Aorta (tissue), 5 donors: ENCODE measurements around the gene PHPT1. TPM values are rescaled to one million over a fixed set of nuclear protein-coding genes. Genes with fewer than 3 reads are reported as not detected.
"Not testable (repeated sequence)": the region's sequence is repeated elsewhere in the genome, so short reads cannot be mapped to it uniquely, and the experiment has no call there.

Experiments
- ATAC-seq: fragments of 200-7000 bp; cut with Tn5 transposase; one replicate; pipeline ENCODE4 v1.9.1; 2022; ENCODE audit warnings: moderate library complexity; ENCODE audit not compliant: low FRiP score
- DNase-seq, 2 donors: peaks; one replicate each; pipeline ENCODE4 v3.0.0-alpha.2; 2020
- H3K27ac ChIP-seq, 2 donors: one replicate each; pipeline ENCODE4 v1.5.1; 2013; ENCODE audit warnings: low read length in 2 of 2, mild to moderate bottlenecking in 2 of 2, moderate library complexity in 2 of 2, control low read depth in 1 of 2, inconsistent platforms in 1 of 2, low read depth in 1 of 2
- H3K27me3 ChIP-seq, 2 donors: one replicate each; pipeline ENCODE4 v1.6.1; 2013; ENCODE audit warnings: control low read depth in 1 of 2, low read length in 1 of 2, mild to moderate bottlenecking in 1 of 2, moderate library complexity in 1 of 2; ENCODE audit not compliant: insufficient read depth in 2 of 2, control insufficient read depth in 1 of 2
- H3K36me3 ChIP-seq, 2 donors: one replicate each; pipeline ENCODE4 v1.6.1; 2013; ENCODE audit warnings: control low read depth in 1 of 2, low read length in 1 of 2, mild to moderate bottlenecking in 1 of 2; ENCODE audit not compliant: insufficient read depth in 2 of 2, control insufficient read depth in 1 of 2
- H3K4me1 ChIP-seq, 2 donors: one replicate each; pipeline ENCODE4 v1.6.1; 2013; ENCODE audit warnings: low read length in 2 of 2, control low read depth in 1 of 2, mild to moderate bottlenecking in 1 of 2, moderate library complexity in 1 of 2; ENCODE audit not compliant: insufficient read depth in 2 of 2, control insufficient read depth in 1 of 2
- H3K4me3 ChIP-seq, 2 donors: one replicate each; pipeline ENCODE4 v1.5.1; 2013; ENCODE audit warnings: low read length in 2 of 2, control low read depth in 1 of 2, mild to moderate bottlenecking in 1 of 2
- H3K9me3 ChIP-seq: one replicate; pipeline ENCODE4 v1.6.1; 2013; ENCODE audit warnings: mild to moderate bottlenecking, low read length; ENCODE audit not compliant: control insufficient read depth
- WGBS, 2 donors: extraction: QIAGEN DNeasy Blood & Tissue Kit; methylation state at CpG; one replicate each; pipeline ENCODE4 v1.1.7; 2013; 5-methylcytosine and 5-hydroxymethylcytosine counted together
- intact Hi-C, 2 donors: fragments of 100-400 bp; cut with DNase I; formaldehyde crosslinking; loops; one replicate each; pipeline versions ENCODE4 v1.14.2 to v1.15.0; 2022
- long read RNA-seq, 2 donors: library from polyadenylated mRNA; unstranded; transcript quantifications; one replicate each; pipeline ENCODE4 v2.0.0, GENCODE V29; 2020 to 2021
- polyA plus RNA-seq, 2 donors: library from polyadenylated mRNA; stranded (reverse); fragments of 200-250 nt; gene quantifications; one replicate each; pipeline ENCODE4 v1.2.3, GENCODE V29; 2013
- total RNA-seq, 2 donors: library from RNA; stranded (reverse); fragmentation: NEBNext Ultra II Directional; extraction: Animal tissue kit (Norgen Biotek cat#: 25700); gene quantifications; one replicate each; pipeline ENCODE4 v1.2.1, GENCODE V29; 2021
- donor health status: healthy with polysubstance abuse.
- donor health status: Bipolar disorder and iron deficiency.
- donor health status: DM: no; HTN: no; CAD: no.
- donor health status: DM: no; HTN: no; CAD: no.
- donor health status: DM: yes; HTN: yes; CAD: no.

PHPT1 gene
- 10 to 100 TPM; 65.6 to 84.1 TPM for total RNA-seq
- 100 to 1,000 TPM; 129 to 165 TPM for polyA plus RNA-seq
- long read RNA-seq, donor 1, transcript PHPT1-204 (2 exons, 627 nt): minor isoform, 6 of 52 reads
- long read RNA-seq, donor 1, transcript PHPT1-201 (3 exons, 890 nt): major isoform, 24 of 52 reads
- long read RNA-seq, donor 1, partial matches to known transcripts: 3 of 52 reads
- long read RNA-seq, donor 1, other reads (novel, unspliced or antisense): 17 of 52 reads
- long read RNA-seq, donor 2, transcript PHPT1-205 (3 exons, 1,316 nt): minor isoform, 5 of 66 reads
- long read RNA-seq, donor 2, transcript PHPT1-201 (3 exons, 890 nt): major isoform, 41 of 66 reads
- long read RNA-seq, donor 2, partial matches to known transcripts: 5 of 66 reads
- long read RNA-seq, donor 2, other reads (novel, unspliced or antisense): 9 of 66 reads

GRCh38 chr9:136849038-136849959 is at the start of gene PHPT1:
TSS of gene PHPT1 (plus strand) at chr9:136849409. CDS start at chr9:136849431, 22 bp downstream.
- Histone ChIP-seq H3K27me3 (no peaks in the 10 kb centered on the region), H3K4me3 (peak within 1 kb of the TSS; percentile 52 to 83), H3K9me3 (no peaks in the 10 kb centered on the region), H3K4me1 (no peaks in the 10 kb centered on the region), H3K27ac (peak within 1 kb of the TSS in 1 of 2 donors; percentile 88), H3K36me3 (no peaks in the 10 kb centered on the region)
- DNase-seq (peak; percentile 99), ATAC-seq (peak; percentile 95)
- intact Hi-C loops: loop anchor here (2.0 to 10.0 kb wide), 3 partner anchors 38 to 146 kb away; partner anchors contain the start of genes TRAF2 (in 2 of the 2), CLIC3 (in 1 of the 2) and PAXX (in 1 of the 2)
- 0 to 1% methylated on average over 62 to 77 of the region's 77 CpGs for WGBS, 2 donors

GRCh38 chr9:136799854-136800657 is 49.2 kb upstream of the PHPT1 start:
- WGBS, 2 donors: 0 to 1% methylated on average over 51 to 63 of the region's 63 CpGs
- DNase-seq: peak; percentile 75 to 87

DNA sequence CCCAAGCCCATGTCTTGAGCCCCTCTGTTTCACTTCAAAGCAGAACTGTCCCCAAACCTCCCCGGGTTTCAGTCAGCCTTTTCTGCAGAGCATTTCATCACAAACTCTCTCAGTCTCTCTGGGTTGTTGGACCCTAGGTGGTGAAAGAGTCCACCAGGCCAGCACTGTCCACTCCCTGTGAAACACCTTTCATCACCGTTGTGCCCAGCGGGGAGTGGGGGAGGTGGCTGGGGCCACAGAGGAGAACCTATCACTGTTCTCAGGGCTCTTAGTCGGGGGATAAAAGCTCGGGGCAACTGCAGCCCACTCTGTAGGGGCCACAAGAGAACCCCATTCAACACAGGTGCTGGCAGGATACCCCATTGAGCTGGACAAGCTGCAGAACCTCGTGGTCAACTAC is 46.9 kb upstream of the PHPT1 start:
- H3K27ac ChIP-seq: no peak overlapping the region
- H3K4me3 ChIP-seq: no peak overlapping the region
- intact Hi-C loops: no loop called here
- no peaks in the 10 kb centered on the region for H3K4me1 ChIP-seq
- H3K27me3 ChIP-seq: peaks cover 0 to 2% of the 10 kb centered on the region in 2 donors
- DNase-seq (peak in 1 of 2 donors; percentile 38), ATAC-seq (no peak)
- WGBS, 2 donors: 79 to 93% methylated on average over 6 of the region's 6 CpGs
- H3K36me3 ChIP-seq: no peaks in the 10 kb centered on the region
- H3K9me3 ChIP-seq: no peaks in the 10 kb centered on the region

More at GRCh38 chr9:136799854-136800657, 49.2 kb upstream of the PHPT1 start:
- Histone ChIP-seq H3K4me1 (no peaks in the 10 kb centered on the region), H3K27ac (no peak overlapping the region), H3K4me3 (no peak overlapping the region), H3K9me3 (no peaks in the 10 kb centered on the region), H3K27me3 (peaks cover 0 to 2% of the 10 kb centered on the region in 2 donors), H3K36me3 (no peaks in the 10 kb centered on the region)
- intact Hi-C loops: no loop called here
- ATAC-seq: peak; percentile 39

- H3K9me3 ChIP-seq, intact Hi-C loops, ATAC-seq, H3K4me3 ChIP-seq, H3K36me3 ChIP-seq, H3K27ac ChIP-seq, H3K27me3 ChIP-seq, H3K4me1 ChIP-seq: not testable (repeated sequence)
- WGBS, 2 donors: 94 to 95% methylated on average over 7 to 8 of the region's 9 CpGs
- peak in 1 of 2 donors; percentile 54 for DNase-seq
Observed at GRCh38 chr9:136803009-136803550, 46.1 kb upstream of the PHPT1 start.

- H3K36me3 ChIP-seq: no peaks in the 10 kb centered on the region
- H3K27me3 ChIP-seq: peaks cover 0 to 2% of the 10 kb centered on the region in 2 donors
- ATAC-seq (no peak), DNase-seq (peak in 1 of 2 donors; percentile 75)
- no peak overlapping the region for H3K27ac ChIP-seq
- H3K9me3 ChIP-seq: no peaks in the 10 kb centered on the region
- H3K4me1 ChIP-seq: no peaks in the 10 kb centered on the region
- WGBS, 2 donors: 95 to 96% methylated on average over 22 of the region's 22 CpGs
- intact Hi-C loops: no loop called here
- H3K4me3 ChIP-seq: no peak overlapping the region
Observed at GRCh38 chr9:136803551-136804508, 45.4 kb upstream of the PHPT1 start.

- intact Hi-C loops: loop anchor here in 1 of 2 donors (5.0 kb wide), 1 partner anchor 38 kb away; the partner anchor contains the start of gene AJM1
- Histone ChIP-seq H3K9me3 (no peaks in the 10 kb centered on the region), H3K4me1 (no peaks in the 10 kb centered on the region), H3K4me3 (no peak overlapping the region), H3K27me3 (peaks cover 0 to 2% of the 10 kb centered on the region in 2 donors), H3K27ac (no peak overlapping the region), H3K36me3 (no peaks in the 10 kb centered on the region)
- 94 to 95% methylated on average over 20 of the region's 20 CpGs for WGBS, 2 donors
- DNase-seq: peak in 1 of 2 donors; percentile 65
- ATAC-seq: no peak
Observed at GRCh38 chr9:136804509-136805206, 44.6 kb upstream of the PHPT1 start.
